Mucosa of gallbladder (tissue), 1 donor: ENCODE data around the gene RUNDC1. TPM values are rescaled to one million over a fixed set of nuclear protein-coding genes. Genes with fewer than 3 reads are reported as not detected.
"Not testable (repeated sequence)": the region's sequence is repeated elsewhere in the genome, so short reads cannot be mapped to it uniquely, and the experiment has no call there.

Experiments
- DNase-seq: peaks from one replicate; pipeline ENCODE4 v3.0.0-alpha.2; 2020; ENCODE audit warnings: low spot score
- total RNA-seq: library from RNA; stranded (reverse); gene quantifications from one replicate; pipeline ENCODE4 v1.2.1, GENCODE V29; 2021
- donor health status: DM: no; HTN: no; CAD: no.

Gene RUNDC1
- total RNA-seq = 26.0 TPM

DNA sequence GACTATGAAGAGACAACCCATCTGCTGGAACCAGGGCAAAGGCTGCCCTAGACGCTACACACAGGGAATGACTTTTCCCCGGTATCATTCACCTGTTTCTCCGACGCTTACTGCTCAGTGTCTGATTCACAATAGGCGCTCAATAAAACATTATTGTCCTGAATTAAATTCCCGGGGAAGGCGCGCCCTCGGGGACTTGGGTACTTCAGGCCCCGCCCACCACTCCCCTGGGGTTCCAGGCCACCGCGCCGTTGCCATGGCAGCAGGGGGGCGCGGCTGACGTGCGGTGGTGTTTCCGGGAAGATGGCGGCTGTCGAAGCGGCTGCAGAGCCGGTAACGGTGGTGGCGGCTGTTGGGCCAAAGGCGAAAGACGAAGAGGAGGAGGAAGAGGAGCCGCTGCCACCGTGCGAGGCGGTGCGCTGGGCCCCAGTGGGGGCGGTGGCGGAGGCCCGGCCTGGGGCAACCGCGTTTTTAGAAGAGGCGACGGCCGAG is at the start of gene RUNDC1:
Gene RUNDC1 (plus strand): TSS at position 292 of the 492 bp plus-strand sequence. CDS start 12 bp downstream, at position 304.
- DNase-seq = peak; percentile 95

DNA sequence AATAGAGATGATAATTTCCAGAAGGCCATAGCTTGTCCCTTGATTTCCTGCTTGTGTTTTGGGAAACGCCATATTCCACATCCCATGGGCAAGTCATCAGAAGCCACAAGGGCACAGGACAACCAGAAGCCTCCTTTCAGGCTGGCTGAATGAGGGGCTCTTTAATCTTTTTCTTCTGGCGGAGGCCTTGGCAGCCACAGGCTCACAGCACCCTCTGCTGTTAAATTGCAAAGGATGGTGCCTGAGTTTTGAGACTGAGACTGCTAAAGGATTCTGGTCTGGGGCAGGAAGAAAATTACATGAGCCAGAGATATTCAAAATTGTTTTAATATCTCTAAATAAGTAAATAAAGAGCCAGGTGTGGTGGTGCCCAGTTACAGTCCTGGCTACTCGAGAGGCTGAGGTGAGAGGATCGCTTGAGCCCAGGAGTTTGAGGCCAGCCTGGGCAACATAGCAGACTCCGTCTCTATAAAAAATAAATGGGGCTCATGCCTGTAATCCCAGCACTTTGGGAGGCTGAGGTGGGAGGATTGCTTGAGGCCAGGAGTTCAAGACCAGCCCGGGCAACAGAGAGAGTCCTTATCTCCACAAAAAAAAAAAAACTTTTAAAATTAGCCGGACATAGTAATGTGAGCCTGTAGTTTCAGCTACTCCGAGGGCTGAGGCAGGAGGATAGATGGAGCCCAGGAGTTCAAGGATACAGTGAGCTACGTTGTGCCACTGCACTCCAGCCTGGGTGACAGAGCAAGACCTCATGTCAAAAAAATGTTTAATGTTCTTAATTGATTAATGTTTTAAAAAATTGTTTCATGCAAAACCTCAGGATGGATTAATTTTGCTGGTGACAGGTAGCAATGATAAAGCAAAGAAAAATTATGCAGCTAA is 42.4 kb upstream of the RUNDC1 start:
- peak; percentile 27 for DNase-seq

DNA sequence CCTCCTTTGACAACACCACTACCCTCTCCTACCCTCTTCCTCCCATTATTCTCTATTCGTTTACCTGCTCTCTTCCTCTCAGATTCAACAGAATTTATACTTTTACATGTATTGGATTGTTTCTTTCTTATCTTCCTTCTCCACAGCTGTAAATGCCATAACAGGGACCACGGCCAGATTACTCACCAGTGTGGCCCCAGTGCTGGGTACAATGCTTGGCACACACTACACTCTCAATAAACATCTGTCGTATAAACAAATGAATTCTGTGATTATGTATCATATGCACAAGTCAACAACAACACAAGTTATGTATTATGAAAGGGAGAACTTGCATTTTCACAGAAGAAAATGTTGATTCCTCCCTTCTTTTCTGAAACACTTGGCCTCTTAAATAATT is 36.2 kb upstream of the RUNDC1 start:
- no peak for DNase-seq

GRCh38 chr17:42946812-42947211 is 33.6 kb upstream of the RUNDC1 start:
- no peak for DNase-seq

- DNase-seq = no peak
Observed at GRCh38 chr17:42950044-42950783, 30.2 kb upstream of the RUNDC1 start.

DNA sequence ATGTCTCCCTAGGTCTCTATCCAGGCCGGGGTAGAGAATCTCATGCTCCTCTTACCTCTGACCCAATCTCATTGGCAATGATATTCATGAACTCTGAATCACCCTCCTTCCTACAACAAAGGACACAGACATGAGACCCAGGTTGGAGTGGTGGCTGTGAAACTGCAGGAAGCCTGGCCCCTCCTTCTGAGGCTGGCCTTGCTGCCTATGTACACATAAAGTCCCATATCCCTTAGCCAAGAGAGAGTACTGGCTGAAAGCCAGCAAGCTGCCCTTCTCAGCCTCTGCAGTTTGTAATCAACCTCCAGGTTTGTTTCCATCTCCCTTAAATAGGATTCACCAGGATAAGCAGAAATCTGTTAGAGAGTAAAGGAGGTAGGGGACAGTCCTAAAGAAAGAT is 26.7 kb upstream of the RUNDC1 start:
- no peak for DNase-seq

DNA sequence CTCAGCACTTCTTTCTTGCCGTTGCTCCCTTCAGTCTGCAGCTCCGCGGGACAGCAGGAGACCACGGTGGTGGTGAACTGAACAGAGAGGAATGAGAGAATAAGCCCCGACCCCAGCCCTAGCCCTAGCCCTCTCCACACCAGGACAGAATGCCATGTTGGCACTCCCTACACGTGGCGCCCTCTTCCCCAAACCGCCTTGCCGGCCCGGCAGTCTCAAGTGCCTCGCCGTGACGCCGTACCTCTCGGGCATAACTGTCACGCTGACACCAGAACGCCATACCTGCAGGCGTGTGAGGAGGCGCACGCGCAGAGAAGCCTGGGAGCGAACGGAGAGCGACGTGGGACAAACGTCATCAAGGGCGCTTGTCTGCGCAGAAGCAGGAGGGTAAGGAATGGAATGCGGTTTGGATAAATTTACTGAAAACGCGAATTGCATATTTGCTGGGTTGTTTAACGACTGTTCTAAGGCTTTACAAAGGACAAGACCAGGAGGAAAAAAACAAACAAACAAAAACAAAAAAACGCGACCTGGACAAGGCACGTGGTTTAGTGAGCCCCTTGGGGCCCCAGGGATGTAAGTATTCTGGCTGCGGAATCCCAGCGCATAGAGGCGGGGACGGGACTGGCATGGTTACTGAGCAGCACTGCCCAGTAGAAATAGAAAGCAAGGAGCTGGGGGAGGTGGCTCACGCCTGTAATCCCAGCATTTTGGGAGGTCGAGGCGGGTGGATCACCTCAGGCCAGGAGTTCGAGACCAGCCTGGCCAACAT is 16.0 kb upstream of the RUNDC1 start, which contains the start of gene AARSD1:
Gene AARSD1 (minus strand): TSS at position 294 of the 772 bp plus-strand sequence. CDS start 14 bp downstream, at position 280.
- peak; percentile 94 for DNase-seq

DNA sequence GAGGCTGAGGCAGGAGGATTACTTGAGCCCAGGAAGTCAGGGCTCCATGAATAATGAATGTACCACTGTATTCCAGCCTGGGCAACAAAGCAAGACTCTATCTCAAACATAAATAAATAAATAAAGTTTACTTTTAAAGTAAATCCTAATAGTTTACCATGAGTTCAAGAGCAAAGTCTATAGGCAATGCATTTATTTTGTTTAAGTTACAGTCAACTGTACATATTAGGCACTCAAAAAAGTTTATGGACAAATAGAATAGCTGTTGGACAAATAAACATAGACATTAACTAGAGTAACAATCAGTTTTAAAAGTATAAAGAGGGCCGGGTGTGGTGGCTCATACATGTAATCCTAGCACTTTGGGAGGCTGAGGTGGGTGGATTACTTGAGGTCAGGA is 12.4 kb upstream of the RUNDC1 start:
- DNase-seq = no peak

- no peak for DNase-seq
Observed at GRCh38 chr17:42969001-42969581, 11.3 kb upstream of the RUNDC1 start.

DNA sequence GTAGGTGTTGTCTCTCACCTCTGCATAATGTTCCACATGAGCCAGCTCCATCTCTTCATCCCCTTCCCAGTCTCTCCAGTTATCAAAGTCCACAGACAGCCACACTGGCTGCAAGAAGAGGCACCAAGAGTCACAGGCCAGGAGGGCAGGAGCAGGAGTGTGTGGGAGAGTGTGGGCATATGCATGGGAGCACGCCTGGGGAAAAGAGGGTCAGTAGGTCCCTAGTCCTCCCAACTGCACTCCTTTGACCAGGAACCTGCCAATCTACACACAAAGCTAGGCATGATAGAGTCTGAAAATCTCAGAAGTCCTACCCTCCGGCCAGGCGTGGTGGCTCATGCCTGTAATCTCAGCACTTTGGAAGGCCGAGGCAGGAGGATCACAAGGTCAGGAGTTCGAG is 8.8 kb upstream of the RUNDC1 start:
- DNase-seq = no peak

DNA sequence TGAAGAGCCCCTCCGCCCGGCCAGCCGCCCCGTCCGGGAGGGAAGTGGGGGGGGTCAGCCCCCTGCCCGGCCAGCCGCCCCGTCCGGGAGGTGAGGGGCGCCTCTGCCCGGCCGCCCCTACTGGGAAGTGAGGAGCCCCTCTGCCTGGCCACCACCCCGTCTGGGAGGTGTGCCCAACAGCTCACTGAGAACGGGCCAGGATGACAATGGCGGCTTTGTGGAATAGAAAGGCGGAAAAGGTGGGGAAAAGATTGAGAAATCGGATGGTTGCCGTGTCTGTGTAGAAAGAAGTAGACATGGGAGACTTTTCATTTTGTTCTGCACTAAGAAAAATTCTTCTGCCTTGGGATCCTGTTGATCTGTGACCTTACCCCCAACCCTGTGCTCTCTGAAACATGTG is 7.0 kb upstream of the RUNDC1 start:
- not testable (repeated sequence) for DNase-seq

- DNase-seq = no peak
Observed at GRCh38 chr17:42975265-42975664, 5.1 kb upstream of the RUNDC1 start.

DNA sequence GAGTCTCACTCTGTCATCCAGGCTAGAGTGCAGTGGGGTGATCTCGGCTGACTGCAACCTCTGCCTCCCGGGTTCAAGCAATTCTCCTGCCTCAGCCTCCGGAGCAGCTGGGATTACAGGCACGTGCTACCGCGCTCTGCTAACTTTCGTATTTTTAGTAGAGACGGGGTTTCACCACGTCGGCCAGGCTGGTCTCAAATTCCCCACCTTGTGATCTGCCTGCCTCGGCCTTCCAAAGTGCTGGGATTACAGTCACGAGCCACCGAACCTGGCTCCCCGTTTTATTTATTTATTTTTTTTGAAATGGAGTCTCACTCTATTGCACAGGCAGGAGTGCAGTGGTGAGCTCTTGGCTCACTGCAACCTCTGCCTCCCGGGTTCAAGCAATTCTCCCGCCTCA is 4.7 kb upstream of the RUNDC1 start:
- not testable (repeated sequence) for DNase-seq

DNA sequence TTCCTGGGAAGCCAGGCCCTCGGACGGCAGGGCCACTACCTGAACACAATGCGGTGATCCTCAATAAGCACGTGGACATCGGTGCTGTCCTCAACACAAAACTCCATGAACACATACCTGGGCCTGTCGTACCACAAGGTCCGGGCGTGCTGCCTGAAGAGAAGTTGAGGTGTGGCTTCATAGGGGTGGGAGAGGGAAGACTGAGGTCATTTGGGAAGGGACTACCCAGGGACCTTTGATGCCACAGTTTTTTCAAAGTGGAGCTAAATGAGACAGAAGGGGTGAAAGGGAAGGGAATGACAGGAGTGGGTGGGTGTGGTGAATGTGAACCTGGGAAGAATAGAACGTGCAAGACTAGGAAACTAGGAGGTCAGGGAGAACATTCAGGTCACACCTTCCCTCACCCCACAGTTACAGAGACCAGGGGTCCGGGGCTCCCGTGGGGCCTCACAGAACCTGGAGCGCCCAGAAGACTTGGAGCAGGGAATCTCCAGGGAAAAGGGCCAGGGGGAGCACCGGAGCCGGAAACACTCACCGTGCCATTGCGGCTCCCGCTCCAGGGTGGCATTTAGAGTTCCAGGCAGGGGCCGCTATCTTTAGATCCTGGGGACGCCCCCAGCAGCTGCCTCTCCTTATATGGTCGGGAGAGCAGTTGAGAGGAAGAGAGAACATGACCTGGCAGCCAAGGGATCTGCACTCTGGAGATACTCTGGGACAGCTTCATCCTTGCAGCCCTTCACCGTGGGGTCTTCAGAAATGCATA is 673 bp upstream of the RUNDC1 start, which contains the start of gene PTGES3L:
Gene PTGES3L (minus strand): TSS at position 570 of the 763 bp plus-strand sequence. CDS start 27 bp downstream, at position 543.
- peak; percentile 23 for DNase-seq

- peak; percentile 29 for DNase-seq
Observed at GRCh38 chr17:42980766-42981397, 517 bp downstream of the RUNDC1 start.

- no peak for DNase-seq
Observed at GRCh38 chr17:42982266-42982665, 1.9 kb downstream of the RUNDC1 start.

DNA sequence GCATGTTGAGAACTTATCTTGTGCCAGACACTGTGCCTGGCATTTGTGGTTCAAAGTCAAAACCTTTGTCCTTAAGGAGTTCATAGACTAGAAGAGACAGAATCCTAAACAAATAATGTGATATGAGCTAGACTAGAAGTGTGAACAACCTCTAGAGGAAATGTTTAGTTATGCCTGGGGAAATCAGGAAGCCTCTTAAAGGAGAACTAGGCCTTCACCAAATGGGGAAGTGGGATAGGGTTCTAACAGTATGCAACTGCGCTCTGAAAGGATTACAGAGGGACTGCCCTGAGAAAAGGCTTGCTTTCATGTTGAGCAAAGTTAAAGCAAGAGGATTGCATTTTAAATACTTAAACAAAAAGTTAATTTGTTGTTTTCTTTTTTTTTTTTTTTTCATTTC is 4.9 kb downstream of the RUNDC1 start:
- no peak for DNase-seq

- DNase-seq = no peak
Observed at GRCh38 chr17:42989141-42989540, 8.8 kb downstream of the RUNDC1 start.

- DNase-seq = no peak
Observed at GRCh38 chr17:42989726-42990652, 9.6 kb downstream of the RUNDC1 start.
